HUES64 (cell line): ENCODE data around the gene POC5.
A peak's percentile ranks its signal among the peaks of the same experiment; 100 is the strongest.
"Not testable (repeated sequence)": the region's sequence is repeated elsewhere in the genome, so short reads cannot be mapped to it uniquely, and the experiment has no call there.

Experiments
- H3K27ac ChIP-seq: 2 replicates; pipeline ENCODE4 v1.7.0; 2013; ENCODE audit warnings: low read depth, low read length, inconsistent platforms
- H3K27me3 ChIP-seq: 2 replicates; pipeline ENCODE4 v1.6.1; 2013; ENCODE audit warnings: mild to moderate bottlenecking, low read length; ENCODE audit not compliant: insufficient read depth
- H3K36me3 ChIP-seq: 2 replicates; pipeline ENCODE4 v1.6.1; 2013; ENCODE audit warnings: mild to moderate bottlenecking, low read length; ENCODE audit not compliant: insufficient read depth
- H3K4me1 ChIP-seq: 2 replicates; pipeline ENCODE4 v1.6.1; 2013; ENCODE audit warnings: mild to moderate bottlenecking, low read length, moderate library complexity; ENCODE audit not compliant: insufficient read depth
- H3K4me3 ChIP-seq: 2 replicates; pipeline ENCODE4 v1.5.1; 2013; ENCODE audit warnings: mild to moderate bottlenecking, low read length, moderate library complexity
- H3K9ac ChIP-seq: 2 replicates; pipeline ENCODE4 v1.6.1; 2013; ENCODE audit warnings: mild to moderate bottlenecking, low read depth, low read length
- H3K9me3 ChIP-seq: 2 replicates; pipeline ENCODE4 v1.6.1; 2013; ENCODE audit warnings: low read depth, low read length; ENCODE audit not compliant: insufficient read depth
- WGBS: fragments of 150-250, 120-280 bp; methylation state at CpG from one replicate; pipeline ENCODE4 v1.1.7; 2013; ENCODE audit warnings: missing lambda C conversion rate; 5-methylcytosine and 5-hydroxymethylcytosine counted together

The POC5 gene

DNA sequence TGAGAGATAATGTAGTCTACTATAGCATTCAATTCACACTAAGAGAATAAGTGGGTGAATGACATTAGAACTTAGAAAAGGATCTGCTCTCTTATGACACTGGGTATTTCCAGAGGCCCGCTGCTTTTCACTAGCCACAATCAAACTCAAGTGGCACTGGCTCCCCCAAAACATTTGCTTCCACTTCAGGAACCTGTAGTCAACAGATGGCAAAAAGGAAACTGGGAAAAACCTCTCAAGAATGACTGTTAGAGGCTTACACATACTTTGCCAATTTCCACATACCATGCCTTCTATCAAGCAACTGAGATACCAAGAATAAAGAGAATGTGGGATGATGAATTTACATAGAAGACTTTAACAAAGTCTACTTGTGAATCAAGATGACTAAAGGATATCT lies 11.2 kb downstream of the POC5 start:
- Histone ChIP-seq H3K4me1 (no peaks in the 10 kb centered on the region), H3K27me3 (no peaks in the 10 kb centered on the region), H3K27ac (no peak overlapping the region), H3K4me3 (no peak overlapping the region), H3K9ac (no peak overlapping the region), H3K9me3 (no peaks in the 10 kb centered on the region), H3K36me3 (peaks cover 47% of the 10 kb centered on the region)
- 96% methylated on average over 1 of the region's 1 CpG for WGBS

DNA sequence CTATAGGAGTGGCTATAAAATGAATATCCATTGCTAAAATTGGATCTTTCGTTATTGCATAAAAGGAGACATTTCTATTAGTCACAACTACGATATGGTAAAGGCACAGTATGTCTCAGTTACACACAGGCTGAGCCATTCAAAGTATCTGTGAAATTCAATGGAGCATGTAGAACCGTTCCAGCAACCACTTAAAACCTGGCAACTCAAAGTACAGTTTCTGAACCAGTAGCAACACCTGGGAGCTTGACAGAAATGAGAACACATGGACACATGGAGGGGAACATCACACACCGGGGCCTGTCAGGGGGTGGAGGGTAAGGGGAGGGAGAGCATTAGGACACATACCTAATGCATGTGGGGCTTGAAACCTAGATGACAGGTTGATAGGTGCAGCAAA lies 15.4 kb downstream of the POC5 start:
- no peak overlapping the region for H3K27ac ChIP-seq
- no peaks in the 10 kb centered on the region for H3K27me3 ChIP-seq
- H3K9ac ChIP-seq = no peak overlapping the region
- no peaks in the 10 kb centered on the region for H3K9me3 ChIP-seq
- no peaks in the 10 kb centered on the region for H3K4me1 ChIP-seq
- no peak overlapping the region for H3K4me3 ChIP-seq
- peaks cover 34% of the 10 kb centered on the region for H3K36me3 ChIP-seq
- 96% methylated on average over 4 of the region's 4 CpGs for WGBS

DNA sequence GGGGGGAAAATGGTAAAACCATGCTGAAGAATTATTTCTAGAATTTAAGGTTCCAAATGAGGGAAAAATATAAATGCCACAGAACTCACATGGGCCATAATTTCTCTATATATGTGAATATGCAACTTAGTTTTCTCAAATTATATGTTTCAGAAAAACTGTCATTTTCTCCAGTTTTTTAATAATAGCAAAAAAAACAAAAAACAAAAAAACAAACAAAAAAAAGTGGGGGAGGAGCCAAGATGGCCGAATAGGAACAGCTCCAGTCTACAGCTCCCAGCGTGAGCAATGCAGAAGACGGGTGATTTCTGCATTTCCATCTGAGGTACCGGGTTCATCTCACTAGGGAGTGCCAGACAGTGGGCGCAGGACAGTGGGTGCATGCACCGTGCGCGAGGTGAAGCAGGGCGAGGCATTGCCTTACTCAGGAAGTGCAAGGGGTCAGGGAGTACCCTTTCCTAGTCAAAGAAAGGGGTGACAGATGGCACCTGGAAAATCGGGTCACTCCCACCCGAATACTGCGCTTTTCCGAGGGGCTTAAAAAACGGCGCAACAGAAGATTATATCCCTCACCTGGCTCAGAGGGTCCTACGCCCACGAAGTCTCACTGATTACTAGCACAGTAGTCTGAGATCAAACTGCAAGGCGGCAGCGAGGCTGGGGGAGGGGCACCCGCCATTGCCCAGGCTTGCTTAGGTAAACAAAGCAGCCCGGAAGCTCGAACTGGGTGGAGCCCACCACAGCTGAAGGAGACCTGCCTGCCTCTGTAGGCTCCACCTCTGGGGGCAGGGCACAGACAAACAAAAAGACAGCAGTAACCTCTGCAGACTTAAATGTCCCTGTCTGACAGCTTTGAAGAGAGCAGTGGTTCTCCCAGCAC lies 21.5 kb downstream of the POC5 start:
- WGBS = 62% methylated on average over 22 of the region's 22 CpGs
- H3K27ac ChIP-seq, H3K27me3 ChIP-seq, H3K4me1 ChIP-seq, H3K9me3 ChIP-seq, H3K9ac ChIP-seq: not testable (repeated sequence)
- H3K4me3 ChIP-seq = peak overlapping the region; percentile 12; the same call in 1 of the 2 replicates
- H3K36me3 ChIP-seq = peaks cover 37% of the 10 kb centered on the region

DNA sequence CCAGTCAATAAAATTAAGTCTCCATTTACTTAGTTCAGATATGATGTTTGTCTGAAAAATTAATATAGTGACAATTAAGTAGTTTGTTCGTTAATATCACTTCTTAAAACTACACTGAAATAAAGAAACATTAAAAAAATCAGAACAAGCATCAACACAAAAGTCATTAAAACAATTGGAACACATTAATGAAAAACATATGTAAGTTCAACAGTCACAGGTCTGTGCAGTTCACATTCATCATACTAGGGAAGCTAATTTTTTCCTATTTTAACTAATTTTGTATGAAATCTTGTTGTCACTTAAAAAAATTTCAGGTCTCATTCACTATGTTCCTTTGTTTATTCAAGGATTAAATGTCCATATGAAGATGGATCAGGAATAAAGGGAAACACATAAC lies 22.5 kb downstream of the POC5 start:
- no CpG with 5 or more reads among the region's 1 CpG for WGBS
- Histone ChIP-seq H3K9me3 (no peaks in the 10 kb centered on the region), H3K9ac (no peak overlapping the region), H3K4me1 (peaks cover 5% of the 10 kb centered on the region; the same call in 1 of the 2 replicates), H3K36me3 (peaks cover 46% of the 10 kb centered on the region), H3K27ac (no peak overlapping the region), H3K4me3 (no peak overlapping the region), H3K27me3 (no peaks in the 10 kb centered on the region)

DNA sequence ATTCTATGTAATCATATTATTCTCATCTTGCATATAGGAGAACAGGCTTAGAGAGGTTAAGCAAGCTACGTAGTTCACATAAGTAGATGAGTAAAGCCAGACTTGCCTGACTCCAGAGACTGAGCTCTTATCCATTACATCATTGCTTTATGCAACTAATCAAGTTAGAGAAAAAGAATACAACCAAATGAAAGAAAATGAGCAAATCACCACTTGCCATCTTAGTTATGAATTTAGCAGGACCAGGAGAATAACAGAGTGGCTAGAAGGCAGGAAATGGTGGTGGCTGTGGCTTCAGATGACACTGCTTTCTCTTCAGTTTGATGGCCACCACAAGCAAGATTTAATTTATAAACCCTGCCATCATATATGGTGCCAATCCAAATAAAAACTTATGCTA lies 26.6 kb downstream of the POC5 start:
- no peak overlapping the region for H3K4me3 ChIP-seq
- no peaks in the 10 kb centered on the region for H3K27me3 ChIP-seq
- H3K27ac ChIP-seq = no peak overlapping the region
- H3K9ac ChIP-seq = no peak overlapping the region
- 100% methylated on average over 1 of the region's 1 CpG for WGBS
- H3K36me3 ChIP-seq = peaks cover 80% of the 10 kb centered on the region
- no peaks in the 10 kb centered on the region for H3K9me3 ChIP-seq
- peaks cover 5% of the 10 kb centered on the region; the same call in 1 of the 2 replicates for H3K4me1 ChIP-seq

DNA sequence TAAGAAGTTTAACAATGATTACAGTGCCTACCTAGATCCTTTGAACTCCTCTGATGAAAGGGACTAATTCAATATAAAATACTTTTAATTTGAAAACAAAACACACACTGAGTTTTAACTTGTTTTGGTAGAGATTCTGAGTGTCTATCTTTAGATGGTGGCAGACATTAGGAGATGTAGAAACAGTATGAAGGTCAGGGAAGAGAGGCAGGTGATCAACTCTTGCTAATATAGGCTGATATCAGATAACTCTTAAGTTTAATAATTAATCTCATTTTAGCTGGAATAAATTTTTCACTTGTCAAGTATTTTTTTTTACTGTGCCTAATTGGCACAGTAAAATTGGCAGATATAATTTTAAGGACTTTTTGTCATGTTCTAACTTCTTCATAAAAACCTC lies 30.8 kb downstream of the POC5 start:
- Histone ChIP-seq H3K9ac (no peak overlapping the region), H3K27me3 (no peaks in the 10 kb centered on the region), H3K9me3 (no peaks in the 10 kb centered on the region), H3K27ac (no peak overlapping the region), H3K36me3 (peaks cover 62% of the 10 kb centered on the region), H3K4me3 (no peak overlapping the region), H3K4me1 (no peaks in the 10 kb centered on the region)

DNA sequence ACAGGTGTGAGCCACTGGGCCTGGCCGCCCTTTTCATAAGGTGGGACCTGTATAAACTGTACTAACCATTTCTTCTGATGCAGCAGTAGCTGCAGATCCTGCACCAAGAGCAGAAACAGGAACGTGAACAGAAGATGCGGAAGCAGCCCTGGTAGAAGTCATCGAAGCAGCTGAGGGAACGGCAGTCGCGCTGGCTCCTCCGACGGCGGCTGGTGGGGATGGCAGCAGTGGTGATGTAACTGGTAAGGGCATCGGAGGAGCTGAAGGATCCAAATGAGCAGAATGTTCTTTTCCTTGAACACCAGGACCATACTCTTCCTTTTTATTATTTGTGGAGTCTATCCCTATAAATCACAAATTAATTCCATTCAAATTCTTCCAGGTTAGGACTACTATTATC lies 32.1 kb downstream of the POC5 start:
- Histone ChIP-seq H3K27ac (no peak overlapping the region), H3K36me3 (peaks cover 52% of the 10 kb centered on the region), H3K9me3 (no peaks in the 10 kb centered on the region), H3K27me3 (no peaks in the 10 kb centered on the region), H3K4me1 (no peaks in the 10 kb centered on the region), H3K9ac (no peak overlapping the region), H3K4me3 (no peak overlapping the region)
- WGBS = 95% methylated on average over 10 of the region's 11 CpGs

DNA sequence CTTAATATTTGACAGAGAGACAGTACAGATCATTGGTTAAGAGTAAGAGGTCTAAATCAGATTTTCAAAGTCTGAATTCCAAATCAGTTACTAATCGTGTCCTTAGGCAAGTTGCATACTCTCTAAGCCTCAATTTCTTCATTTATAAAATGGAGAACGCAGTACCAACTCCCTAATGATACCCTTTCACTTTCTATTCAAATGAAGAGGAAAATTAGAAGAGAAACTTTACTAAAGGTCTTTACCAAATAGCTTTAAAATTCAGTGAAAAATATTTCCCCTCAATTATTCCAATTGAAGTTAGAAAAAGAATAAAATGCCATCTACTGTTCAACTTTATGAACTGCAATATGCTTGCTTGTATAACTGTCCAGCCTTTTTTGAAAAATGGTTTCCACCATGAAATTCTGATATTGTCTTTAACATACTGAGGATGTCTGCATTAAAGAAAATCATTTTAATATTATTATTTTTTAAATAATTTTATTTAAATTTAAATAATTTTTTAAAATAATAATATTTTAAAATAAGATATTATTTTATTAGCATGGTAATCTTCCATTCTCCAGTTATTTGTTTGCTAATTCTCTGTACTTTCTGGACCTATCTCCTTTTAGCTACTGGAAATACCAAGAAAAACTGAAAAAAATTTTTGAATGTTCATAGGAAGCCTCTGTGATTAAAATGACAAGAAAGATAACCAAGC lies 36.0 kb downstream of the POC5 start:
- H3K9me3 ChIP-seq = no peaks in the 10 kb centered on the region
- H3K27ac ChIP-seq = no peak overlapping the region
- 75% methylated on average over 2 of the region's 2 CpGs for WGBS
- no peaks in the 10 kb centered on the region for H3K4me1 ChIP-seq
- H3K36me3 ChIP-seq = peaks cover 19% of the 10 kb centered on the region
- no peaks in the 10 kb centered on the region for H3K27me3 ChIP-seq
- H3K9ac ChIP-seq = no peak overlapping the region
- no peak overlapping the region for H3K4me3 ChIP-seq

DNA sequence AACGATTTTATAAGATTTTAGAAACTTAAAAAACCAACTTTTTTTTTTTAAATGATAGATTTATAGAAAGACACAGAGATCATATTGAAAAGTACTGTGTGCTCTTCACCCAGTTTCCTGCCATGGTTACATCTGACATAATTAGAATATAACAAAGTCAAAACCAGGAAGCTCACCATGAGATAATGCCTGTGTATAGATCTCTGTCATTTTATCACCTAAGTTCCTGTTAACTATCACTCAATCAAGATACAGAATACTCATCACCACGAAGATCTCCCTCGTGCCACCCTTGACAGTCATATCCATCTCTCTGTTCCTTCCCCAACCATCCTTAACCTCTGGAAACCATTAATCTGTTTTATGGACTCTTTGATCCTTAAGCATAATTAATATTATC lies 39.1 kb downstream of the POC5 start:
- H3K27ac ChIP-seq = no peak overlapping the region

DNA sequence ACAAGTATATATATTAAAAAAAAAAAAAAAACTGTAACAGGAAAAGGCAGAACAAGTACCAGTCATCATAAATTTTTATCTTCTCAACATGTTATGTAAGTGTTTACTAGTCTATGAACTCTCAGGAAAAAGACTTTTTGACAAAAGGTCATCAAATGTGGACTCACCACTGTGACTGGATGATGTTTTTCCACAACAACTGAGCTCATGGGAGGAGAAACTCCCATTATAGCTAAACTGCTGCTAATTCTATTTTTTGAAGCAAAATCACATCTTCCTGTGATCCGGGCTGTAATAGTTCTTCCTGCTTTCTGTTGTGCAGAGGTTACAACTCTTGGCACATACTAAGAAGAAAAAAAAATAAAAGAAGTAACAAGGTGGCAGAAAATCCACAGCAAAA lies 39.6 kb downstream of the POC5 start:
- no peak overlapping the region for H3K27ac ChIP-seq
- no peaks in the 10 kb centered on the region for H3K4me1 ChIP-seq
- no peaks in the 10 kb centered on the region for H3K9me3 ChIP-seq
- no peak overlapping the region for H3K4me3 ChIP-seq
- H3K27me3 ChIP-seq = no peaks in the 10 kb centered on the region
- H3K9ac ChIP-seq = no peak overlapping the region
- 94% methylated on average over 1 of the region's 1 CpG for WGBS
- peaks cover 28% of the 10 kb centered on the region for H3K36me3 ChIP-seq

More for the DNA sequence above, 39.1 kb downstream of the POC5 start:
- Histone ChIP-seq H3K9me3 (no peaks in the 10 kb centered on the region), H3K27me3 (no peaks in the 10 kb centered on the region), H3K4me3 (no peak overlapping the region), H3K36me3 (peaks cover 25% of the 10 kb centered on the region), H3K4me1 (no peaks in the 10 kb centered on the region), H3K9ac (no peak overlapping the region)
- WGBS = 91% methylated on average over 2 of the region's 3 CpGs

DNA sequence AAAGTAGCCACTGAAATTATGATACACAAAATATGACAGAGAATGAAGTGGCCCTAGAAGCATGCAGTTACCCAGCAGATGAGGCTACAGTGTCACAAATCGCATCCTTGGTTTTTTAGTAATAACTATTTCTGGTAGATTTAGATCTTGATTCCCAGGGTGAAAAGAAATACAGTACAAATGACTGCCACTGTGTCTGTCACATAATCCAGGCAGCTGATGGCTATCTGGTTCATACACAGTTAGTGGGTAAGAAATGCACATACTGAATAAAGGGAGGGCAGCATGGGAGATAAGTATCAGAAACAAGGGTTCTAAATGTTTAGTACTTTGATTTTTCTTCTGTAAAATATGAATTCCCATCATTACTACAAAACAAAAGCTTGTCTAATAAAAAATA lies 41.5 kb downstream of the POC5 start:
- Histone ChIP-seq H3K4me3 (no peak overlapping the region), H3K27me3 (no peaks in the 10 kb centered on the region), H3K9ac (no peak overlapping the region), H3K36me3 (peaks cover 28% of the 10 kb centered on the region), H3K27ac (no peak overlapping the region), H3K9me3 (no peaks in the 10 kb centered on the region), H3K4me1 (no peaks in the 10 kb centered on the region)
- WGBS = 95% methylated on average over 1 of the region's 1 CpG
